ENCODE data around the gene MARCHF10.

- TF ChIP-seq EZH2phosphoT487 (IDR thresholded peaks at IDR 0.05) (no peak), EZH2 (IDR thresholded peaks at IDR 0.05) (no peak)
- TF ChIP-seq, protein P1, sequence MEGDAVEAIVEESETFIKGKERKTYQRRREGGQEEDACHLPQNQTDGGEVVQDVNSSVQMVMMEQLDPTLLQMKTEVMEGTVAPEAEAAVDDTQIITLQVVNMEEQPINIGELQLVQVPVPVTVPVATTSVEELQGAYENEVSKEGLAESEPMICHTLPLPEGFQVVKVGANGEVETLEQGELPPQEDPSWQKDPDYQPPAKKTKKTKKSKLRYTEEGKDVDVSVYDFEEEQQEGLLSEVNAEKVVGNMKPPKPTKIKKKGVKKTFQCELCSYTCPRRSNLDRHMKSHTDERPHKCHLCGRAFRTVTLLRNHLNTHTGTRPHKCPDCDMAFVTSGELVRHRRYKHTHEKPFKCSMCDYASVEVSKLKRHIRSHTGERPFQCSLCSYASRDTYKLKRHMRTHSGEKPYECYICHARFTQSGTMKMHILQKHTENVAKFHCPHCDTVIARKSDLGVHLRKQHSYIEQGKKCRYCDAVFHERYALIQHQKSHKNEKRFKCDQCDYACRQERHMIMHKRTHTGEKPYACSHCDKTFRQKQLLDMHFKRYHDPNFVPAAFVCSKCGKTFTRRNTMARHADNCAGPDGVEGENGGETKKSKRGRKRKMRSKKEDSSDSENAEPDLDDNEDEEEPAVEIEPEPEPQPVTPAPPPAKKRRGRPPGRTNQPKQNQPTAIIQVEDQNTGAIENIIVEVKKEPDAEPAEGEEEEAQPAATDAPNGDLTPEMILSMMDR (IDR thresholded peaks at IDR 0.05): no peak
These were observed 21.5 kb downstream of the MARCHF10 start for GRCh38 chr17:62786646-62787045.

Data from neural progenitor cell (in vitro differentiated cells).